Prostate gland (tissue), 2 donors: ENCODE measurements around the gene OR5K2. TPM values are rescaled to one million over a fixed set of nuclear protein-coding genes. Genes with fewer than 3 reads are reported as not detected.

Experiments
- DNase-seq: peaks from one replicate; pipeline ENCODE4 v3.0.0-alpha.2; 2019; ENCODE audit warnings: low spot score
- H3K27ac ChIP-seq, 2 donors: fragments of 200-600 bp; sonication (generic); 2 replicates each; pipeline ENCODE4 v1.5.1; 2017 to 2019
- H3K27me3 ChIP-seq: fragments of 200-600 bp; sonication (generic); replicated peaks from 2 replicates; pipeline ENCODE4 v1.5.1; 2019; ENCODE audit not compliant: insufficient read depth
- H3K36me3 ChIP-seq, 2 donors: fragments of 200-600 bp; sonication (generic); 1 replicate in 1 of 2; 2 replicates in 1 of 2; pipeline versions ENCODE4 v1.5.1 to v1.8.1; 2017 to 2019
- H3K4me1 ChIP-seq: fragments of 200-600 bp; sonication (generic); replicated peaks from 2 replicates; pipeline ENCODE4 v1.5.1; 2019
- H3K4me3 ChIP-seq, 2 donors: fragments of 200-600 bp; sonication (generic); 2 replicates each; pipeline ENCODE4 v1.5.1; 2017 to 2019
- H3K9me3 ChIP-seq: fragments of 200-600 bp; sonication (generic); 2 replicates; pipeline ENCODE4 v1.5.1; 2017
- CTCF ChIP-seq, 4 experiments: fragments of 200-600 bp in 2 of 4; fragments of 450-650 bp in 2 of 4; sonication (generic) in 2 of 4; IDR thresholded peaks; 1 replicate in 3 of 4; 2 replicates in 1 of 4; pipeline ENCODE4 v1.5.1; 2016 to 2019; ENCODE audit warnings: antibody characterized with exemption in 4 of 4, mild to moderate bottlenecking in 2 of 4, moderate library complexity in 2 of 4
- POLR2A ChIP-seq: fragments of 450-650 bp; IDR thresholded peaks from one replicate; pipeline ENCODE4 v1.6.1; 2016; ENCODE audit warnings: antibody characterized with exemption, mild to moderate bottlenecking
- POLR2AphosphoS5 ChIP-seq: sonication (generic); formaldehyde crosslinking; IDR thresholded peaks from one replicate; pipeline ENCODE4 v1.6.1; 2017; ENCODE audit warnings: antibody characterized with exemption
- WGBS: methylation state at CpG from one replicate; pipeline ENCODE4 v1.1.5; 2018; 5-methylcytosine and 5-hydroxymethylcytosine counted together
- intact Hi-C: fragments of 100-400 bp; cut with DNase I; formaldehyde crosslinking; loops from one replicate; pipeline ENCODE4 v1.14.2; 2022
- total RNA-seq, 2 donors: library from RNA; depleted of rRNA; stranded (reverse); fragments of >200 nt; gene quantifications; one replicate each; pipeline ENCODE4 v1.1.0, GENCODE V29; 2016

Gene OR5K2
- total RNA-seq, 2 donors from 2014 or later = not detected

- Histone ChIP-seq H3K4me3 (no peak overlapping the region), H3K36me3 (no peaks in the 10 kb centered on the region), H3K9me3 (no peaks in the 10 kb centered on the region), H3K27me3 (no peaks in the 10 kb centered on the region), H3K4me1 (no peaks in the 10 kb centered on the region), H3K27ac (no peak overlapping the region)
- TF ChIP-seq POLR2AphosphoS5 (no peak), POLR2A (no peak)
- 86% methylated on average over 2 of the region's 2 CpGs for WGBS
- DNase-seq = no peak
- intact Hi-C loops = no loop called here
These were observed 39.9 kb upstream of the OR5K2 start for GRCh38 chr3:98457543-98457942.

- no peak for DNase-seq
- intact Hi-C loops = no loop called here
- Histone ChIP-seq H3K4me3 (no peak overlapping the region), H3K4me1 (no peaks in the 10 kb centered on the region), H3K27me3 (no peaks in the 10 kb centered on the region), H3K9me3 (no peaks in the 10 kb centered on the region), H3K27ac (no peak overlapping the region), H3K36me3 (no peaks in the 10 kb centered on the region)
- TF ChIP-seq CTCF (IDR thresholded peaks at IDR 0.05) = no peak
- TF ChIP-seq POLR2AphosphoS5 = no peak
- no peak for TF ChIP-seq POLR2A
These were observed 37.3 kb upstream of the OR5K2 start for GRCh38 chr3:98460220-98460619.

GRCh38 chr3:98462901-98463300 lies 34.6 kb upstream of the OR5K2 start, which contains the start of gene OR5K1:
Gene OR5K1, plus strand, starts transcription at chr3:98463201. Its CDS starts 6,376 bp downstream, at chr3:98469577.
- no peak within 1 kb of the TSS for H3K27ac ChIP-seq
- DNase-seq = no peak
- 61% methylated on average over 1 of the region's 1 CpG for WGBS
- H3K27me3 ChIP-seq = no peaks in the 10 kb centered on the region
- H3K9me3 ChIP-seq = no peaks in the 10 kb centered on the region
- intact Hi-C loops = no loop called here
- TF ChIP-seq POLR2A (no peak), CTCF (IDR thresholded peaks at IDR 0.05) (no peak), POLR2AphosphoS5 (no peak)
- H3K36me3 ChIP-seq = no peaks in the 10 kb centered on the region
- H3K4me1 ChIP-seq = no peaks in the 10 kb centered on the region
- no peak within 1 kb of the TSS for H3K4me3 ChIP-seq

- H3K36me3 ChIP-seq = no peaks in the 10 kb centered on the region
- no peaks in the 10 kb centered on the region for H3K4me1 ChIP-seq
- no peak for TF ChIP-seq POLR2A
- TF ChIP-seq CTCF (IDR thresholded peaks at IDR 0.05) = no peak
- no peak for TF ChIP-seq POLR2AphosphoS5
- intact Hi-C loops = no loop called here
- DNase-seq = peak; percentile 11
- no peaks in the 10 kb centered on the region for H3K9me3 ChIP-seq
- no peaks in the 10 kb centered on the region for H3K27me3 ChIP-seq
- no peak overlapping the region for H3K27ac ChIP-seq
- 39% methylated on average over 3 of the region's 3 CpGs for WGBS
- H3K4me3 ChIP-seq = no peak overlapping the region
These were observed 14.6 kb upstream of the OR5K2 start for GRCh38 chr3:98482717-98483482.

- intact Hi-C loops = no loop called here
- Histone ChIP-seq H3K4me3 (no peak overlapping the region), H3K36me3 (no peaks in the 10 kb centered on the region), H3K27ac (no peak overlapping the region), H3K4me1 (no peaks in the 10 kb centered on the region), H3K27me3 (no peaks in the 10 kb centered on the region), H3K9me3 (no peaks in the 10 kb centered on the region)
- no peak for DNase-seq
- TF ChIP-seq CTCF (IDR thresholded peaks at IDR 0.05) (no peak), POLR2A (no peak), POLR2AphosphoS5 (no peak)
- WGBS = 76% methylated on average over 3 of the region's 3 CpGs
These were observed 13.9 kb upstream of the OR5K2 start for GRCh38 chr3:98483626-98484025.
